H1 (cell line): ENCODE measurements around the gene WDR4. TPM values are rescaled to one million over a fixed set of nuclear protein-coding genes. Genes with fewer than 3 reads are reported as not detected.

Source experiments
- CTCF ChIA-PET: fragments of 300-600 bp; sonication (Branson Sonifier 250); formaldehyde crosslinking; loops from one replicate; lab custom pipeline; 2021; ENCODE audit not compliant: partially characterized antibody; lab: Charles Lee
- POLR2A ChIA-PET: fragments of 300-600 bp; sonication (Branson Sonifier 250); formaldehyde crosslinking; loops from one replicate; lab custom pipeline; 2021; ENCODE audit warnings: inconsistent platforms; ENCODE audit not compliant: partially characterized antibody; lab: Charles Lee
- DNase-seq, 2 experiments: peaks; one replicate each; pipeline versions ENCODE4 v3.0.0 to v3.0.0-alpha.2; 2010 to 2022; ENCODE audit warnings: low spot score in 2 of 2, low read depth in 1 of 2, mixed read lengths in 1 of 2
- FAIRE-seq: peaks from 2 replicates; lab custom pipeline; 2011; peaks lifted over from hg19 to GRCh38; lab: Jason Lieb, UNC
- H2AFZ ChIP-seq: 2 replicates; pipeline ENCODE4 v1.8.1; 2012; ENCODE audit warnings: low read length, inconsistent platforms
- H2AK5ac ChIP-seq: 2 replicates; pipeline ENCODE4 v1.6.1; 2013; ENCODE audit warnings: low read depth, low read length
- H2BK120ac ChIP-seq: replicated peaks from 2 replicates; pipeline ENCODE3; 2013; ENCODE audit warnings: low read depth, low read length, inconsistent platforms
- H2BK12ac ChIP-seq: 2 replicates; pipeline ENCODE4 v1.6.1; 2013; ENCODE audit warnings: low read depth, low read length
- H2BK15ac ChIP-seq: 2 replicates; pipeline ENCODE4 v1.6.1; 2013; ENCODE audit warnings: low read length
- H2BK20ac ChIP-seq: 2 replicates; pipeline ENCODE4 v1.6.1; 2013; ENCODE audit warnings: low read length
- H2BK5ac ChIP-seq: 2 replicates; pipeline ENCODE4 v1.6.1; 2013; ENCODE audit warnings: low read depth, low read length
- H3K14ac ChIP-seq: 2 replicates; pipeline ENCODE4 v1.6.1; 2013; ENCODE audit warnings: inconsistent platforms; ENCODE audit not compliant: insufficient read length
- H3K18ac ChIP-seq: 2 replicates; pipeline ENCODE4 v1.6.1; 2013; ENCODE audit warnings: low read length; ENCODE audit errors: extremely low read depth
- H3K23ac ChIP-seq: 2 replicates; pipeline ENCODE4 v1.6.1; 2013; ENCODE audit warnings: inconsistent platforms; ENCODE audit not compliant: insufficient read length
- H3K23me2 ChIP-seq: 2 replicates; pipeline ENCODE4 v1.6.1; 2013; ENCODE audit warnings: low read depth, low read length
- H3K27ac ChIP-seq: 2 replicates; pipeline ENCODE4 v1.6.1; 2011; ENCODE audit warnings: low read depth, low read length, inconsistent platforms
- H3K27me3 ChIP-seq, 4 experiments: replicated peaks in 1 of 4; 1 replicate in 1 of 4; 2 replicates in 3 of 4; pipeline versions ENCODE4 v1.6.1 to v1.8.1; 2011 to 2013; ENCODE audit warnings: low read length in 3 of 4, mild to moderate bottlenecking in 3 of 4, inconsistent platforms in 2 of 4, mixed read lengths in 2 of 4, moderate library complexity in 1 of 4; ENCODE audit not compliant: control insufficient read depth in 3 of 4, insufficient read depth in 3 of 4; ENCODE audit errors: extremely low read depth in 1 of 4
- H3K36me3 ChIP-seq, 4 experiments: 2 replicates each; pipeline versions ENCODE4 v1.6.1 to v1.8.1; 2011 to 2013; ENCODE audit warnings: mild to moderate bottlenecking in 4 of 4, low read length in 3 of 4, moderate library complexity in 2 of 4, control low read depth in 1 of 4, inconsistent platforms in 1 of 4; ENCODE audit not compliant: insufficient read depth in 4 of 4, control insufficient read depth in 2 of 4
- H3K4ac ChIP-seq: replicated peaks from 2 replicates; pipeline ENCODE3; 2013; ENCODE audit warnings: low read length, low read depth, mixed read lengths, inconsistent platforms; ENCODE audit not compliant: insufficient read length
- H3K4me1 ChIP-seq, 4 experiments: replicated peaks in 1 of 4; 1 replicate in 1 of 4; 2 replicates in 3 of 4; pipeline versions ENCODE4 v1.6.1 to v1.8.1; 2011 to 2013; ENCODE audit warnings: low read length in 3 of 4, inconsistent platforms in 2 of 4, mixed read lengths in 1 of 4; ENCODE audit not compliant: insufficient read depth in 4 of 4, control insufficient read depth in 3 of 4
- H3K4me2 ChIP-seq, 2 experiments: 2 replicates each; pipeline versions ENCODE4 v1.6.1 to v1.8.1; 2011 to 2013; ENCODE audit warnings: low read depth in 2 of 2, low read length in 2 of 2, control low read depth in 1 of 2, inconsistent platforms in 1 of 2, mild to moderate bottlenecking in 1 of 2; ENCODE audit not compliant: insufficient read depth in 1 of 2
- H3K4me3 ChIP-seq, 4 experiments: fragments of 200-600, 300-600 bp in 1 of 4; sonication (generic), shearing (Covaris generic), sonication (Bioruptor Twin) in 1 of 4; 2 replicates each; pipeline versions ENCODE4 v1.5.1 to v1.8.1; 2011 to 2016; ENCODE audit warnings: low read length in 4 of 4, low read depth in 3 of 4, control low read depth in 2 of 4, inconsistent platforms in 2 of 4, mild to moderate bottlenecking in 2 of 4, mixed read lengths in 1 of 4, moderate library complexity in 1 of 4; ENCODE audit not compliant: insufficient read depth in 2 of 4; ENCODE audit errors: extremely low read depth in 1 of 4
- H3K56ac ChIP-seq: replicated peaks from 2 replicates; pipeline ENCODE3; 2013; ENCODE audit warnings: low read depth, mild to moderate bottlenecking, mixed read lengths, low read length, inconsistent platforms; ENCODE audit not compliant: insufficient read length
- H3K79me1 ChIP-seq: 2 replicates; pipeline ENCODE4 v1.6.1; 2013; ENCODE audit warnings: low read depth, low read length, control low read depth
- H3K79me2 ChIP-seq, 2 experiments: 2 replicates each; pipeline versions ENCODE4 v1.6.1 to v1.8.1; 2012 to 2013; ENCODE audit warnings: low read length in 2 of 2, mild to moderate bottlenecking in 2 of 2, inconsistent platforms in 1 of 2; ENCODE audit not compliant: insufficient read depth in 2 of 2, control insufficient read depth in 1 of 2
- H3K9ac ChIP-seq, 4 experiments: replicated peaks in 1 of 4; 1 replicate in 1 of 4; 2 replicates in 3 of 4; pipeline versions ENCODE4 v1.6.1 to v1.8.1; 2011 to 2013; ENCODE audit warnings: low read depth in 3 of 4, low read length in 3 of 4, control low read depth in 2 of 4, mild to moderate bottlenecking in 2 of 4, moderate library complexity in 2 of 4, inconsistent platforms in 1 of 4; ENCODE audit errors: extremely low read depth in 1 of 4
- H3K9me3 ChIP-seq, 2 experiments: 2 replicates each; pipeline versions ENCODE4 v1.6.1 to v1.8.1; 2012 to 2013; ENCODE audit warnings: mild to moderate bottlenecking in 2 of 2, moderate library complexity in 2 of 2, control low read depth in 1 of 2, inconsistent platforms in 1 of 2, low read depth in 1 of 2, low read length in 1 of 2, mixed read lengths in 1 of 2; ENCODE audit not compliant: insufficient read depth in 2 of 2
- H4K20me1 ChIP-seq, 2 experiments: replicated peaks in 1 of 2; 2 replicates each; pipeline versions ENCODE3 to v1.8.1; 2011 to 2013; ENCODE audit warnings: inconsistent platforms in 2 of 2, low read length in 2 of 2, mild to moderate bottlenecking in 1 of 2; ENCODE audit not compliant: insufficient read depth in 2 of 2, control insufficient read depth in 1 of 2
- H4K5ac ChIP-seq: 2 replicates; pipeline ENCODE4 v1.6.1; 2013; ENCODE audit warnings: low read length, low read depth, mixed read lengths, inconsistent platforms; ENCODE audit not compliant: insufficient read length
- H4K8ac ChIP-seq: 2 replicates; pipeline ENCODE4 v1.8.0; 2013; ENCODE audit warnings: mild to moderate bottlenecking, moderate library complexity, low read length, inconsistent platforms; ENCODE audit not compliant: insufficient read depth; ENCODE audit errors: extremely low read depth
- H4K91ac ChIP-seq: replicated peaks from 2 replicates; pipeline ENCODE3; 2013; ENCODE audit warnings: low read length, mixed read lengths, inconsistent platforms; ENCODE audit not compliant: insufficient read length
- RAD21 ChIP-seq, 2 experiments: IDR thresholded peaks in 1 of 2; conservative IDR thresholded peaks in 1 of 2; 2 replicates each; pipeline ENCODE4 v1.6.1; 2011; ENCODE audit warnings: low read depth in 2 of 2, low read length in 2 of 2, improper control_type of control experiment in 1 of 2, inconsistent platforms in 1 of 2, mild to moderate bottlenecking in 1 of 2, moderate library complexity in 1 of 2
- SIN3A ChIP-seq, 2 experiments: IDR thresholded peaks in 1 of 2; conservative IDR thresholded peaks in 1 of 2; 2 replicates each; pipeline ENCODE4 v1.6.1; 2011 to 2012; ENCODE audit warnings: low read length in 2 of 2, improper control_type of control experiment in 1 of 2, low read depth in 1 of 2, mild to moderate bottlenecking in 1 of 2
- WGBS, 2 experiments: shearing (Covaris generic) in 1 of 2; methylation state at CpG; one replicate each; pipeline versions ENCODE4 v1.1.6 to v1.1.7; 2013 to 2015; ENCODE audit warnings: low lambda C conversion rate in 2 of 2, mixed read lengths in 2 of 2, inconsistent platforms in 1 of 2, low coverage in 1 of 2, missing lambda C conversion rate in 1 of 2; ENCODE audit not compliant: insufficient replicate concordance in 2 of 2, insufficient coverage in 1 of 2, insufficient read length in 1 of 2; ENCODE audit errors: extremely low coverage in 1 of 2, missing lambda C conversion rate in 1 of 2; 5-methylcytosine and 5-hydroxymethylcytosine counted together
- polyA plus RNA-seq, 7 experiments: library from polyadenylated mRNA; depleted of rRNA in 3 of 7; stranded (reverse) in 5 of 7; unstranded in 2 of 7; fragments of >200 nt in 5 of 7; fragments of 200-250 nt in 2 of 7; gene quantifications; 1 replicate in 5 of 7; 2 replicates in 1 of 7; 4 replicates in 1 of 7; pipeline versions ENCODE4 v1.2.1 to v1.2.3, GENCODE V29; 2011 to 2013; ENCODE audit warnings: missing spikeins in 2 of 7, mixed read lengths in 2 of 7
- total RNA-seq: library from RNA; stranded (reverse); fragmentation: NEBNext Ultra II Directional; extraction: Animal tissue kit (Norgen Biotek cat#: 25700); gene quantifications from 2 replicates; pipeline ENCODE4 v1.2.1, GENCODE V29; 2021

WDR4 gene
- total and polyA plus RNA-seq, 2 of the 8 experiments (the other 6 are each of a cell fraction or from before 2014, with no cell fraction given), result 28.9 to 47.8 TPM

DNA sequence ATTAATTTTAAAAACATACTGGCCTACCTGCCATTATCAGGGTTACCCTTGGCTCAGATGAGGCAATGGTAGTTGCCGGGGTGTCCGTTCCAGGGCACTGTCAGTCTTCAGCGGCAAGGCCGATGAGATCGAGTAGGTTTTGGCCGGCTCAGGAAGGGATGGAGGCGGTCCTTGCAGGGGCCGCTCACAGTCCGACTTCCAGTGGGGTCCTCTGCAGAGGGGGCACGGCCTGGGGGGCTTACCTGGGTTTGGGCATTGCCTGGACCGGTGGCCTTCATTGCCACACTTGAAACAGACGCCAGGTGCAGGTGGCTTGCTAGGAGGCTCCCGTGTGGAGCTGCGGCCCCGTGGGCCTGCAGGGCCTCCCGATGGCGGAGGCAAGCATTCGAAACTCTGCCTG, 43.6 kb upstream of the WDR4 start:
- Histone ChIP-seq H3K18ac (peak overlapping the region; percentile 48), H2AFZ (no peak overlapping the region), H3K79me2 (no peaks in the 10 kb centered on the region; a peak in 1 of 4 replicates), H3K9ac (no peak overlapping the region), H2BK12ac (peak overlapping the region; percentile 62), H3K36me3 (peaks cover 0 to 13% (median 0%) of the 10 kb centered on the region in 4 experiments; a peak in 3 of 8 replicates), H4K5ac (no peak overlapping the region), H3K27me3 (no peaks in the 10 kb centered on the region), H4K20me1 (no peaks in the 10 kb centered on the region), H2AK5ac (peak overlapping the region; percentile 33; the same call in 1 of the 2 replicates), H4K8ac (no peak overlapping the region), H3K4me3 (no peak overlapping the region), H2BK120ac (no peak overlapping the region), H3K23ac (no peak overlapping the region), H3K9me3 (no peaks in the 10 kb centered on the region), H3K27ac (no peak overlapping the region), H2BK20ac (peak overlapping the region; percentile 75), H3K14ac (no peak overlapping the region), H3K79me1 (no peaks in the 10 kb centered on the region), H3K23me2 (no peaks in the 10 kb centered on the region; the same call in 1 of the 2 replicates), H4K91ac (peak overlapping the region; percentile 85), H2BK15ac (0 out of 2 replicates have a peak overlapping the region, but pooled peaks have one; percentile 61), H3K4ac (no peak overlapping the region)
- FAIRE-seq (no peak), DNase-seq (no peak)
- WGBS, 2 experiments, result 95% methylated on average over 11 of the region's 18 CpGs; no CpG with 5 or more reads in 1 of the 2 experiments
- POLR2A ChIA-PET, result interaction anchor here (1.0 to 3.2 kb wide), 6 partner anchors 9 to 75 kb away, joined by 3 to 11 read pairs (median 4); no protein-coding TSS in a partner anchor
- TF ChIP-seq RAD21 (IDR thresholded peaks at IDR 0.05 in 1 of 2, conservative IDR thresholded peaks at IDR 0.05 in 1 of 2; ENCODE audit: low read depth in 2 of 2, low read length in 2 of 2) (peak in 1 of 2 experiments; percentile 15; a peak in 1 of 4 replicates), SIN3A (conservative IDR thresholded peaks at IDR 0.05 in 1 of 2, IDR thresholded peaks at IDR 0.05 in 1 of 2; ENCODE audit: low read depth in 1 of 2, low read length in 2 of 2) (no peak)
- TF ChIP-seq, all 59 proteins: peak for 1
- peak overlapping the region in 1 of 2 experiments; percentile 38; a peak in 1 of 4 replicates for H3K4me2 ChIP-seq
- H3K4me1 ChIP-seq, result peaks cover 11 to 18% (median 14%) of the 10 kb centered on the region in 4 experiments
- H3K56ac ChIP-seq, result no peak overlapping the region
- CTCF ChIA-PET, result interaction anchor here (0.6 to 1.7 kb wide), 7 partner anchors 8 to 110 kb away, joined by 3 to 5 read pairs (median 3); partner anchors contain the start of gene NDUFV3
- H2BK5ac ChIP-seq, result peak overlapping the region; percentile 18; the same call in 1 of the 2 replicates
